Daoy (cell line): ENCODE data around the gene SF3A1. TPM values are rescaled to one million over a fixed set of nuclear protein-coding genes. Genes with fewer than 3 reads are reported as not detected.
A peak's percentile ranks its signal among the peaks of the same experiment; 100 is the strongest.
"Not testable (repeated sequence)": the region's sequence is repeated elsewhere in the genome, so short reads cannot be mapped to it uniquely, and the experiment has no call there.

ENCODE experiments used
- DNase-seq: peaks from one replicate; pipeline ENCODE4 v3.0.0-alpha.2; 2015; ENCODE audit warnings: low read depth
- total RNA-seq: library from RNA; depleted of rRNA; stranded (reverse); fragments of >200 nt; shearing (Covaris generic); gene quantifications from 2 replicates; pipeline ENCODE4 v1.2.3, GENCODE V29; 2014; rRNA removed

SF3A1 gene, protein sequence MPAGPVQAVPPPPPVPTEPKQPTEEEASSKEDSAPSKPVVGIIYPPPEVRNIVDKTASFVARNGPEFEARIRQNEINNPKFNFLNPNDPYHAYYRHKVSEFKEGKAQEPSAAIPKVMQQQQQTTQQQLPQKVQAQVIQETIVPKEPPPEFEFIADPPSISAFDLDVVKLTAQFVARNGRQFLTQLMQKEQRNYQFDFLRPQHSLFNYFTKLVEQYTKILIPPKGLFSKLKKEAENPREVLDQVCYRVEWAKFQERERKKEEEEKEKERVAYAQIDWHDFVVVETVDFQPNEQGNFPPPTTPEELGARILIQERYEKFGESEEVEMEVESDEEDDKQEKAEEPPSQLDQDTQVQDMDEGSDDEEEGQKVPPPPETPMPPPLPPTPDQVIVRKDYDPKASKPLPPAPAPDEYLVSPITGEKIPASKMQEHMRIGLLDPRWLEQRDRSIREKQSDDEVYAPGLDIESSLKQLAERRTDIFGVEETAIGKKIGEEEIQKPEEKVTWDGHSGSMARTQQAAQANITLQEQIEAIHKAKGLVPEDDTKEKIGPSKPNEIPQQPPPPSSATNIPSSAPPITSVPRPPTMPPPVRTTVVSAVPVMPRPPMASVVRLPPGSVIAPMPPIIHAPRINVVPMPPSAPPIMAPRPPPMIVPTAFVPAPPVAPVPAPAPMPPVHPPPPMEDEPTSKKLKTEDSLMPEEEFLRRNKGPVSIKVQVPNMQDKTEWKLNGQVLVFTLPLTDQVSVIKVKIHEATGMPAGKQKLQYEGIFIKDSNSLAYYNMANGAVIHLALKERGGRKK
- 29.4 and 66.6 TPM in 2 replicates for total RNA-seq

DNA sequence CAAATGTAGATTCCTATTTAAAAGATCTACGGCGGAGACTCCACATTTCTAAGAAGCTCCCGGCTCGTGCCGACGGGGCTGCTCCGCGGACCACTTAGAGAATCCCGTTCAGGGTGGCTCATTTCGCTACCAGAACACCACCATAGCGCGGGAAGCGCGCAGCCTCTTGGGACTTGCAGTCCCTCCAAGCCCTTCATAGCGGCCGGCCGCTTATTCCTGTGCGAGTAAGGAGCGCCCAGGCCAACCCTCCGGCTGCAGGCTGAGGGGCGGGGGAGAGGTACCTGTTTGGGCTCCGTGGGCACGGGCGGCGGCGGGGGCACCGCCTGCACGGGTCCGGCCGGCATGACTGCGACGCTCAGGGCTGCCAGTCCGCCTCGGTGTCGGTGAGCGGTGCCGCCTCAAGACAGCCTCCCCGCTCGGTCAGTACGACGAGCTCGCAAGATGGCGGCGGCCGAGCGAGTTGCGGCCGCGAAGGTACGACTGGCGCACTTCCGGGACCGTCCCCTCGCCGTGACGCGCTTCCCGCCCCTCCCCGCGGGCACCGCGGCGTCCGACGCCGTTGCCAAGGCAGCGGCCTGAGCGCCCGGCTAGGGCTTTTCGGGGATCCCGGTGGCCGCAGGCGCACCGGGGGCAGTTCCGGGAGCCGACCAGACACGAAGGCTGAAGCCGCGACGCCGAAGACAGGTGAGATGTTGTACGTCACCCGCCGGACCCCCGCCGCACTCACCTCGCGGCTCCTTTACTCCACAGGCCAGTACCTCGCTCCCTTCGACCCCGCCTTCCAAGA is at the start of gene SF3A1, which contains the start of gene CCDC157:
Gene SF3A1 (minus strand): TSS at position 446 of the 787 bp plus-strand sequence. CDS start 102 bp downstream, at position 344.
Gene CCDC157 (plus strand): TSS at position 559 of the 787 bp plus-strand sequence. CDS start 8,994 bp downstream, outside the sequence.
- DNase-seq, result peak; percentile 94

- DNase-seq, result no peak
These were observed 49.7 kb upstream of the SF3A1 start for GRCh38 chr22:30406400-30406799.

DNA sequence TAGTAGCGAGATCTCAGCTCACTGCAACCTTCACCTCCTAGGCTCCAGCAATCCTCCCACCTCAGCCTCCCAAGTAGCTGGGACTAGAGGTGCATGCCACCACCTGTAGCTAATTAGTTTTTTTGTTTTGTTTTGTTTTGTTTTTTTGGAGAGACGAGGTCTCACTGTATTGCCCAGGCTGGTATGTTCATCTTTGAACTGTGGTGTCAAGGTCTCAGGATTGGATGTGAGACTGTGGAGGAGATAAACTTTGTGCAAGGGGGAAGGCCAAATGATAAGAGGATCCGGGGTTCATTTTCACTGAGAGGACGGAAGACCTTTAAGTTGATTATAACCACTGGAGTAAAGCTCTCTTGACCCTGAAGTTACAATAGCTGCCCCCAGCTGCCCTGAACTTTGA is 49.0 kb upstream of the SF3A1 start:
- DNase-seq, result no peak

- no peak for DNase-seq
These were observed 47.6 kb upstream of the SF3A1 start for GRCh38 chr22:30404307-30404706.

DNA sequence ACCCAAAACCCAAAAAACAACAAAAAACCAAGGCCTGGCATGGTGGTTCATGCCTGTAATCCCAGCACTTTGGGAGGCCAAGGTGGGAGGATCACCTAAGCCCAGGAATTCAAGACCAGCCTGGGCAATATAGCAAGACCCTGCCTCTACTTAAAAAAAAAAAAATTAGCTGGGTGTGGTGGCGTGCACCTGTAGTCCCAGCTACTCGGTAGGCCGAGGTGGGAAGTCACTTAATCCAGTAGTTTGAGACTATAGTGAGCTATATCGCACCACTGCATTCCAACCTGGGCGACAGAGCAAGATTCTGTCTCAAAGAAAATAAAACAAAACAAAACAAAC is 46.0 kb upstream of the SF3A1 start:
- not testable (repeated sequence) for DNase-seq

DNA sequence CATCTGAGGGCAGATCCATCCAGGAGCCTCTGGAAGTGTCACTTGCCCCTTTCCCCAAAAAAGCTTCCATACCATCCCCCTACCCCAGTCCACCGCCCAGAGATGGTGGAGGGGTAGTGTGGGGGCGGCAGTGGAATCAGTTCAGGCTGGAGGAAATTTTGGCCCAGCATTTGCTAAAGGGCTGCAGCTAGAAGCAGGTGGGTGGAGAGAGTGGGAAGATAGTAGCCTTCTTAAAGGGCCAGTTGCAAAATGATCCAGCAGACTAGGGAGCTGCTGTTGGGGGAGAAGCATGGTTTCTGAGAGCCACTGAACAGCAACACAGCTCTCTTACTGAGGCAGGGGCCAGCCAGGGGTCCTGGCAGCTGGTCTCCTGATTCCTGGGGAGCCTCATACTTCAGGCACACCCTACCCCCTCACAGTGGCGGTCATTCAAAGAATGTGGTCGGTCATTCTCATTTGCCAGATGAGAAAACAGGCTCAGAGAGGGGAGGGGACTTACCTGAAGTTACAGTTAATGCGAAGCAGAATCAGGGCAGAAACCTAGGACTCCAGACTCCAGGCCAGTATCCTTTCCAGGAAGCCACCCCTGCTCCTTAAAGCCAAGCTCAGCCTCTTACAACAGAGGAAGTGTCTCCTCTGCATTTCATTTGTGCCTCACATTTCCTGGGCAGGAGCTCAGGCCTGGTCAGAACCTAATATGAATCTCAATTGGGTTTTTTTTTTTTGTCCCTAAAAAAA is 45.5 kb upstream of the SF3A1 start:
- no peak for DNase-seq

DNA sequence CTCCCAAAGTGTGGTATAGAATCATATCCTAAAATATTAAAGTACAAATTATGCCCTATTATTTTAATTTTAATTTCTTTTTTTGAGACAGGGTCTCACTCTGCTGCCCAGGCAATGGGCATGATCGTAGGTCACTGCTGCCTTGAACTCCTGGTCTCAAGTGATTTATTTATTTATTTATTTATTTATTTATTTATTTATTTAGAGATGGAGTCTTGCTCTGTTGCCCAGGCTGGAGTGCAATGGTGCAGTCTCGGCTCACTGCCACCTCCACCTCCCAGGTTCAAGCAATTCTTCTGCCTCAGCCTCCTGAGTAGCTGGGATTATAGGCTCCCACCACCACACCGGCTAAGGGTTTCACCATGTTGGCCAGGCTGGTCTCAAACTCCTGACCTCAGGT is 44.3 kb upstream of the SF3A1 start:
- not testable (repeated sequence) for DNase-seq

GRCh38 chr22:30400159-30400558 is 43.5 kb upstream of the SF3A1 start:
- no peak for DNase-seq

GRCh38 chr22:30399718-30400117 is 43.0 kb upstream of the SF3A1 start:
- DNase-seq, result no peak

DNA sequence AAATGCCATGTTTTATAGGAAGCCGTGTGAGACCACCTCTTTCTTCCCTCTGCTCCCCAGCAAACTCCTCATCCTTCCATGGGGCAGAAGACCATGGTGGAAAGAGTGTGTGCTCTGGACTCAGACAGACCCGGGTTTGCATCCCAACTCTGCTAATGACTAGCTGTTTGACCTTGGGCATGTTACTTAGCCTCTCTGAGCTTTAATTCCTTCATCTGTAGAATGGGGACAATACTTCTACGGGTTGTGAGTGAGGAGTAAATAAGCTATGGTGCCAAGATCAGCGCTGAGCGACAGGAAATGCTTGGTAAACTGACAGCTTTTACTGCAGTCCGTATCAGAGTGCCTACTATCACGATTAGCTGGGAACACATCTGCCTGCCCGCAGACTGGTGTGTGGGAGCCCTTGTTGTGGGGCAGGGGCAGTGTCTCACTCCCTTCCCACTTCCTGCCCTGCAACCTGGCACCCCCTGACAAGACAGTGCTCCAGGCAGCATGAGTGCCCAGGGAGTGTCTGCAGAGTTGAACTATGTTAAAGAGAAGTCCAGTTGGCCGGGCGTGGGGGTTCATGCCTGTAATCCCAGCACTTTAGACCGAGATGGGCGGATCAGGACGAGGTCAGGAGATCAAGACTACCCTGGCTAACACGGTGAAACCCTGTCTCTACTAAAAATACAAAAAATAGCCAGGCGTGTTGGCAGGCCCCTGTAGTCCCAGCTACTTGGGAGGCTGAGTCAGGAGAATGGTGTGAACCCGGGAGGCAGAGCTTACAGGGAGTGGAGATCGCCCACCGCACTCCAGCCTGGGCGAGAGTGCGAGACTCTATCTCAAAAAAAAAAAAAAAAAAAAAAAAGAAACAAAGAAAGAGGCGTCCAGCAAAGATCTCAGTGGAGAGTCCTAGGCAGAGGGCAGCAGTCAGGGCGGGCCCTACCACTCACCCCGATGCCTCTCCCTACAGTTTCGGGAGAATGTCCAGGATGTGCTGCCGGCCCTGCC is 42.3 kb upstream of the SF3A1 start:
- peak; percentile 35 for DNase-seq

GRCh38 chr22:30397656-30398635 is 41.3 kb upstream of the SF3A1 start:
- no peak for DNase-seq

DNA sequence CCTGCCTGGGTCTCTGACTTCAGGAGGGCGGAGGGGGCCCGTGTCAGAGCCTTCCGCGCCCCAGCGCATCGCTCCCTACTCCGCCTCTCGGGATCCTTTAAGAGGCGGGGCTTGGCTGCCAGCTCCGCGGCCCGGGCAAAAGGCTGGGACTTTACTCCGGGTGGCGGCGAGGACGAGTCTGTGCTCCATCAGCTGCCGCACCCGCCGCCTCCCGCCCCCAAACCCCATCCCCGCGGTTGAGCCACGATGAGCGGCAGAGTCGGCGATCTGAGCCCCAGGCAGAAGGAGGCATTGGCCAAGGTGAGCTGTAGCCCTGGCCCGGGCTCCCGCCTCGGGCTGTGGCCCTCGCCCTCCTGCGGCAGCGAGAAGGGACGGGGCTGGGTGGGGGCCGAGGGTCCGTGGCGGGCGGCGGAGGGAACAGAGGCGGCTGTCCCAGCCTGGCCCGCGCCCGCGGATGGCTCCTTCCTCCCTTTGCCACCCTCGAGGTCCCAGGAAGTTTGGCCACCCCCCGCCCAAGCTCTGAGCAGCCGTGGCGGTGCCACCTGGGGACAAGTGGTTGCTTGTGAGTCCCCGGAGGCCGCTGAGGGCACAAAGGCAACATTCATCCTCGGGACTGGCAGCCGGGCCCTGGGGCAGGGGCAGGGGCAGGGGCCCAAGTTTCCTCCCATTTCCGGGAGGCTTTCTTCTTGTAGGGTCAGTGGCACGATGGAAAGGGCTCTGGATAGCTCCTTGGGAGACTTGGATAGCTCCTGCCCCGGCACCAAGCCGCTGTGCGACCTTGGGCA is 40.4 kb upstream of the SF3A1 start, which contains the start of gene SEC14L2:
Gene SEC14L2 (plus strand): TSS at position 148 of the 785 bp plus-strand sequence. CDS start 99 bp downstream, at position 247.
- peak; percentile 66 for DNase-seq

- no peak for DNase-seq
These were observed 37.2 kb upstream of the SF3A1 start for GRCh38 chr22:30393885-30394284.

- DNase-seq, result no peak
These were observed 36.6 kb upstream of the SF3A1 start for GRCh38 chr22:30393322-30393680.

- DNase-seq, result no peak
These were observed 36.1 kb upstream of the SF3A1 start for GRCh38 chr22:30392661-30393321.

DNA sequence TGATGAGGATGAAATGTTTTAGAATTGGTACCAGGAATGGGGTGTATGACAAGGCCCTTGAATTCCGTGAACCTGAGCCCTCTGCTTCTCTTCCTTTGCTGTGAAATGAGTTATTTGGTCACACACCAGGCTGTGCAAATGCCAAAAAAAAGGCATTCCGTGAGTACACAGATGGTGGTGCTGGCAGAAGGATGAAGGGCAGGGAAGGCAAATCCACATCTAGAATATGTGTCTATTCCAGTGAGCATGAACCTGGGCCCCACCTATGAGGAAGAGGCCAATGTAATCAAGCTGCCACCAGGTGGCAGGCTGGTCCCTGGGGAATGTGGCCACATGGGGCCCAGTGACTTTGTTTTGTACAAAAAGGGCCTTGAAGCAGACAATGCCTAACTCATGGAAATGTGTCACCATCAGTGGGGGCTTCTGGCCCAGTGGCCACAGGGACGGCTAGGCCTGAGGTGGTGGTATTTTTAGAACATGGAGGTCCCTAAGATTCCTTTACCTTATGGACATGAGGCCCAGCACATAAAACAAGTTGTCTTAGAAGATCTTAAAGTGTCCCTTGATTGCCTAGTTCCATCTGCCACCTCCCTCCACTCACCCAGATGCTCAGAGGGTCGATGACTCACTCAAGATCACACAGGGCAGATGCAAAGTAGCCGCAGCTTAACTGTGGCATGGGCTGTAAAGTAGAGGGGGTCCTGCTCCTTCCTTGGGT is 34.4 kb upstream of the SF3A1 start:
- DNase-seq, result peak; percentile 77
